ENCODE data around the gene LRMDA.

LRMDA gene

DNA sequence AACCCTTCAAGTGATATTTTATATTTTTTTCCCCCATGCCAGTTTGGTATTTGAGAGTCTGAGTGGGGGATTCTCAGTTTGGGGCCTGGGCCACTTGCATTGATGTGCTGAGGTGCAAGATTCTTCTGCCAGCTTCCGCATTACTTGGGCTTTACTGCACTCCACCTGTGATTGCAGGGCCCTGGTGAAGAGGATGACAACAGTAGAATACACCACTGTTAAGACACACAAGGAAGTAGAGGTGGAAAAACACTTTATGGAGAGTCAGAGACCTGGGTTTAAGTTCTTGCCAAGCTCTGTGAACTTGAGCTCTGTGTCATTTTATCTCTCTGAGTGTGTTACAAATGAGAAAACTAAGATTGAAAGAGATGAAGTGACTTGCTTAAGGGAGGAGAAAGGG lies 209.4 kb downstream of the LRMDA start:
- no peak for DNase-seq (ENCODE audit: low read depth in 2 of 2)

DNA sequence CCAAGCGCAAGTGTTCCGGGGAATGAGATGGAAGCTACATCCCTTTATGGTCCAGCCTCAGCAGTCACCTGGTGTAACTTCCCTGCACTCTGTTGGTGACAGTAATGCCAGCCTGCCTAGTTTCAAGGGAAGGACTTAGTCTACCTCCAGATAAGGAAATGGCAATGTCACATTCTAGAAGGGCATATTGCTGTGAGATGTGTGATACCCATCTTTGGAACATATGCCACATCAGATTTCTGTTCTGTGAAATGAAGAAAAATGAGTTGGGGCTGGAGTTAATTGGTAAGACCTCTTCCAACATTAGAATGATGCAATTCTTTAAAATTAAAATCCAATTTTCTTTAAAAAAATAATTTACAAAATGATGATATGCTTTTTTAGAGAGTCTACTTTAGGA lies 212.0 kb downstream of the LRMDA start:
- DNase-seq (ENCODE audit: low read depth in 2 of 2), result no peak

DNA sequence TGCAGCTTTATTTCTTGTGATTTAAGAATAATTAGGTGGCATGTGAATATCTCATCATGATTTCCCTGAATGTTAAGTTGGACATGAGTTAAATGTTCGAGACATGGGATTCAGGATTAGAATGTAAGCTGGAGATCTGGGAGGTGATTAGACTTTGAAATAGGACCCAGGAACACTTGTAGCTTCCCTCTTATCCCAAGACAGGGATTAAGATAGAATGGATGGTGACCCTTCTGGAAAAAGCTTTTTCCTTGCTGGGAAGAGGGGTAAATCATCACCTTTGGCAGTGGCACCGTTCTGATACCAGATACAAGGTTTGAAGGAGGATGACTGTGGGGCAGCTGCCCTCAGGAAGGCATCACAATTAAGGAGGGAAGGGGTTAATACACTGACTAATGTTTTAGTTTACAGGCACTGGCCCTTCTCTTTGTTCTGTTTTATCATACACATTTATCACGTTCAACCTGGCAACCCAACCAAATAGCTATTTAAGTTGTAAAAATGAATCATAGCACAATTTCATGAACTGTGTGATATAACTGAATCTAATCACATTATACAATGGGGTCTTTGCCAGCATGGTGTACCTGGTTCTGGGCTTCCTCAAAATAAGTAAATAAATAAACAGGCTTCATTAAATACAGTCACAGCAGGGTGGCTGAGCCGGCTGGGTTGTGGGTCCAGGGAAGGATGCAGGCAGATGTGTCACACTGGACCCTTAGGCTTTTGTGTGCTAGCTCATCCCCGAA lies 212.7 kb downstream of the LRMDA start:
- no peak for DNase-seq (ENCODE audit: low read depth in 2 of 2)

- DNase-seq (ENCODE audit: low read depth in 2 of 2), result no peak
These were observed 214.3 kb downstream of the LRMDA start for GRCh38 chr10:75645704-75646103.

GRCh38 chr10:75646218-75646915 lies 214.9 kb downstream of the LRMDA start:
- DNase-seq (ENCODE audit: low read depth in 2 of 2), result no peak

- no peak for DNase-seq (ENCODE audit: low read depth in 2 of 2)
These were observed 215.5 kb downstream of the LRMDA start for GRCh38 chr10:75646916-75647315.

- no peak for DNase-seq (ENCODE audit: low read depth in 2 of 2)
These were observed 216.3 kb downstream of the LRMDA start for GRCh38 chr10:75647675-75648074.

DNA sequence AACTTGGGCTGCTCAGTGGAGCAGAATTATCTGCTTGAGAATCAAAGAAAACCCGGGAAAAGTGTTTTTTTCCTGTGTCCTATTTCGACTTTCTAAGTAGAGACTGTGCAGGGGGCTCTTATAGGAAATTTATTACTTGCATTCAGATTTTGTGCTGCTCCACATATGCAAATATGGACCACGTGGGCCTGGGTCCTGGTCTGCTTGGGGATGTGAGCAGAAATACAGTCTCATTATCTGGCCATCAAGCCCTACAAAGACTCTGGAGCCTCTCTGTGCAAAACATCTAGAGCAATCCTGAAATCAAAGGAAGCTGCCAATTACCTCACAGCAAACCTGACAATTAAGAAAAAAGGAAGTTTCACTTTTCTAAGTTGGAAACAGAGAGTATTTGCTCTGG lies 216.9 kb downstream of the LRMDA start:
- no peak for DNase-seq (ENCODE audit: low read depth in 2 of 2)

DNA sequence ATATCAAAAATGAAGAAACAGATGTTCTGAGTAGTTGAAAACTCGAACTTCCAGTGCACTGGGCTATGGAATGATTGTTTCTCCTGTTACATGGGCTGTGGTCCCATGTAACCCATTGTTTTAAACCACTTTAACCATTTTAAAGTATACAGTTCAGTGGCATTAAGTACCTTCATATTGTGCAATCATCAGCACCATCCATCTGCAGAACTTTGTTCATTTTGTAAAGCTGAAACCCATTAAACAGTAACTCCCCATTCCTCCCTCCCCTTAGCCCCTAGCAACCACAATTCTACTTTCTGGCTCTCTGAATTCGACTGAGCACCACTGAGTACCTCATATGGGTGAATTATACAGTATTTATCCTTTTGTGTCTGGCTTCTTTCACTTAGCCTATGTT lies 217.4 kb downstream of the LRMDA start:
- no peak for DNase-seq (ENCODE audit: low read depth in 2 of 2)

GRCh38 chr10:75649466-75649865 lies 218.0 kb downstream of the LRMDA start:
- DNase-seq (ENCODE audit: low read depth in 2 of 2), result no peak

- DNase-seq (ENCODE audit: low read depth in 2 of 2), result no peak
These were observed 219.2 kb downstream of the LRMDA start for GRCh38 chr10:75650648-75651047.

- DNase-seq (ENCODE audit: low read depth in 2 of 2), result no peak
These were observed 220.0 kb downstream of the LRMDA start for GRCh38 chr10:75651417-75651816.

GRCh38 chr10:75652146-75652740 lies 220.8 kb downstream of the LRMDA start:
- no peak for DNase-seq (ENCODE audit: low read depth in 2 of 2)

GRCh38 chr10:75653761-75654160 lies 222.3 kb downstream of the LRMDA start:
- no peak for DNase-seq (ENCODE audit: low read depth in 2 of 2)

GRCh38 chr10:75654171-75654771 lies 222.8 kb downstream of the LRMDA start:
- no peak for DNase-seq (ENCODE audit: low read depth in 2 of 2)

DNA sequence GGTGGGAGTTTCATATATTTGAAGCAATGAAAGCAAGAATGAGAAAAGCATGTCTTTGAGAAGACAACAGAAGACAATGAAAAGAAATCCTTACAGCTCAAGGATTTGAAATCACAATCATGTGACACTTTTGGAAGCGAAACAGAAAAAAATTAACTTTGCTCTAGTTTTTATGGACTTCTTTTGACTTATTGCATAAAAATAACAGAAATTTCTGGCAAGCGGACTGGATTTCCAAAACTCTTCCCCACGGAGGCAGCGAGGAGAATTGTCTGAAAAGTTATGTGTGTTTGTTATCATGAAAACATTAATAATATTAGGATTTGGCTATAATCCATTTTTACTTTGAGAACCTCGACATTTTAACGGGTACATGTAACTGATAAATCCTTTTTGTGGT lies 223.3 kb downstream of the LRMDA start:
- no peak for DNase-seq (ENCODE audit: low read depth in 2 of 2)

- no peak for DNase-seq (ENCODE audit: low read depth in 2 of 2)
These were observed 224.5 kb downstream of the LRMDA start for GRCh38 chr10:75655791-75656451.

- no peak for DNase-seq (ENCODE audit: low read depth in 2 of 2)
These were observed 225.9 kb downstream of the LRMDA start for GRCh38 chr10:75657351-75657750.

DNA sequence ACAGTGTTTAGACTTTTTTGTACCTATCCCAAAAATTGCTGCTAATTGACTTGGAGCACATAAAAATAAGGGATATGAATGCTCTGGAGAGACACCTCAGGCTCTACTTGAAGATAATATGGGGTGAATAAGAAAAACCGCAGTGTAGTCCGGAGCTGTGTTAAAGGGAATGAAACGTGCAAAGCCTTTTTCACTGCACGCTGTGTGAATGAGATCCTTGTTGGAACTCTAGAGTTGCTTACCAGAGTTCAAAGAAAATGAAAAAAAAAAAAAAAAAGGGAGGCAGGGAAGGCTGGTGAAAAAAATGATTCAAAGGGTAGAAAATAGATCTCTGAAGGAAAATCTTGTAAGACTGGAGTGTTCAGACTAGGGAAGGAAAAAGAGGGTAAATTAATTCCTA lies 226.6 kb downstream of the LRMDA start:
- DNase-seq (ENCODE audit: low read depth in 2 of 2), result no peak

DNA sequence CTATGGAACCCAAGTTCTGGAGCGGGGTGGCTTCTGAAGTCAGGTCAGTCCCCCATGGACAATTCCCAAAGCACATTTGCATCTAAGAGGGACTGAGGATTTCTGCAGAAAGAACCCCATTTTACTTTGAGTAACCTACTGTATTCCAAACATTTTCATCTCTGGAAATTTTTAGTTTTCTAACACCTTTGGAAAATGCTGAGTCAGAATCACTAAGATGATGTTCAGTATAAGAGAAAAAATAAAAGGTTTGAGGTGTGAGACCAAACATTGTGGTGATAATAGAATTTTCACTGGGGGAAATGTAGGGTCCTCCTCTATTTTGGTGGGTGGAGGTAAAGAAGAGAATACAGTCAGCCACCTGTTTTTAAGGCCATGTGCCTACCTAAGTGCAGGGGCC lies 227.1 kb downstream of the LRMDA start:
- DNase-seq (ENCODE audit: low read depth in 2 of 2), result no peak

GRCh38 chr10:75658915-75659314 lies 227.5 kb downstream of the LRMDA start:
- no peak for DNase-seq (ENCODE audit: low read depth in 2 of 2)

GRCh38 chr10:75660823-75661222 lies 229.4 kb downstream of the LRMDA start:
- no peak for DNase-seq (ENCODE audit: low read depth in 2 of 2)

Data from stimulated activated CD4-positive, alpha-beta T cell treated with anti-CD3 and anti-CD28 coated beads, Interleukin-4, amount 100 ng/mL, for 48 hours (primary cell).